GM21515 (cell line): ENCODE measurements around the gene RASAL3.
A peak's percentile ranks its signal among the peaks of the same experiment; 100 is the strongest.
"Not testable (repeated sequence)": the region's sequence is repeated elsewhere in the genome, so short reads cannot be mapped to it uniquely, and the experiment has no call there.

Source experiments
- ATAC-seq: cut with Tn5 transposase; IDR thresholded peaks from one replicate; pipeline ENCODE4 v1.9.1; 2021; ENCODE audit not compliant: unreplicated experiment

RASAL3 gene

DNA sequence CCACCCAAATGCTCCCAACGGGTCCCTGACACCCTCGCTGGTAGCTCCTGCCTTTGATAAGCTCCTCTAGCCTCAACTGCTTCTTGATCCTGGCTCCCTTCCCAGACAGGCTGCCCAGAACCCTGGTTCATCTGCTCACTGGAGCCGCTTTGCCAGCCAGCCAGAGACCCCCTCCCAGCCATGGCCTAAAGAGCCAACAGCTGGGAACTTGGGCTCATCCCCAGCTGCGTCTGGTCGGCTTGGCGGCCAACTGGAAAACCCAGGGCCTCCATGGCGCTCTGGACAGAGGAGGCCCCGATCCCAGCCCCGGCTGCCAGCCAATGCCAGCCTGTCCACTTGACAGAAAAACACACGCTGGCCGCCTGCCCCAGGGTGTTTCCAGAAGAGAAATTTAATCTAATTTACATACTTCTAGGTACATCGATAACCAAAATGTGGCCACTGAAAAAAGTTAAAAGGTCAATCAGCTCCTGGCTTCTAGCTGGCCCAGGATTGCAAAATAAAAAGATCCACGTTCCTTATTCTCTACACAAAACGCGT lies 42.6 kb downstream of the RASAL3 start:
- ATAC-seq = no peak

DNA sequence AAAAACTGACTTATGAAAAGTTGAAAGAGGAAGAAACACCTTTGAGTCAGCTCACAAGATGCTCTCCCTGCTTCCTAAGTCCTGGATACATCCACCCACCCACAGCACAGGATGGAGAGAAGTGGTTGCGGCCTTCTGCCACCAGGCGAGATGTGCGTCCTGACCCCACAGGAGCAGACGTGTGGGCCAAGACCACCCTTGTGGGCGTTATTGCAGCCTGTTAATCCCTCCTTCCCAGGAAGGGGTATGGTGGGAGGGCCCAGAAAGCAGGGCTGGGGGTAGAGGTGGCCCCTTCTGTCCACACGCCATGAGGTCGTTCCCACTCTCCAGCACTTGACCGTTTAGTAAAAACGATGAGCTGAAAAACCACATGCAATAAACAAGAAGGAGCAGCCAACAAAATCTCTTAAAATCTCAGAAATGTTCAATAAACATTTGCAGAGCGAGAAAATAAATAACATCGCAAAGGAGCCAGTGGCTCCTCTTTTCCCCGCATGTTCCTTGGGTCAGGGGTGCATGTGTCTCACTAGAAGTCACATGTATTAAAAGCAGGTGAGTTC lies 43.1 kb downstream of the RASAL3 start:
- no peak for ATAC-seq

DNA sequence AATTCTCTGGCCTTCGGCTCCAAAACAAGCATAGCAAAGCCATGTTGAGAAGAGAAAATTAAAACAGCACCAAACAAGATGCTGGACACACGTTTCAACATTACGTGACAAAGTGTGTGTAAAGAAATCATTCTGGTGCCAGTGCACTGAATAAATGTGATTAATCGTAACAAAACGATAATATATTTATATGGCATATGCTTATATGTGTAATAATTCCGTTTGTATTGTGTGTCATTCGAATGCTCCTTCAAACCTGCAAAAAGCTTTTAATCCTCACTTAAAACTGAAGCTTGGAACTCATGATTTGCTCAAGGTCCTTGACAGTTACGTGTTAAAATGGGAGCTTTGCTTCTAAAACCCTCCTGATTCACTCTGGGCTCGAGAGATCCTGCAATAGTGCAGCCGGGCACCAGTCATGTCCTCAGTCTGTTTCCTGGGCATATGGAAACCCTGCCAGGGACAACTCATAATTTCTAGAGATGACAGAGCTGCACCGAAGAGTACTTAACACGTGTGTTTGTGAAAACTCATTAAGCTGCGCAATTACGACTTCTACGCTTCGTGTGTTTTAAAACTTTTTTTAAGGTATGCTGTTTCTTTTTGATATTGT lies 44.8 kb downstream of the RASAL3 start:
- no peak for ATAC-seq

DNA sequence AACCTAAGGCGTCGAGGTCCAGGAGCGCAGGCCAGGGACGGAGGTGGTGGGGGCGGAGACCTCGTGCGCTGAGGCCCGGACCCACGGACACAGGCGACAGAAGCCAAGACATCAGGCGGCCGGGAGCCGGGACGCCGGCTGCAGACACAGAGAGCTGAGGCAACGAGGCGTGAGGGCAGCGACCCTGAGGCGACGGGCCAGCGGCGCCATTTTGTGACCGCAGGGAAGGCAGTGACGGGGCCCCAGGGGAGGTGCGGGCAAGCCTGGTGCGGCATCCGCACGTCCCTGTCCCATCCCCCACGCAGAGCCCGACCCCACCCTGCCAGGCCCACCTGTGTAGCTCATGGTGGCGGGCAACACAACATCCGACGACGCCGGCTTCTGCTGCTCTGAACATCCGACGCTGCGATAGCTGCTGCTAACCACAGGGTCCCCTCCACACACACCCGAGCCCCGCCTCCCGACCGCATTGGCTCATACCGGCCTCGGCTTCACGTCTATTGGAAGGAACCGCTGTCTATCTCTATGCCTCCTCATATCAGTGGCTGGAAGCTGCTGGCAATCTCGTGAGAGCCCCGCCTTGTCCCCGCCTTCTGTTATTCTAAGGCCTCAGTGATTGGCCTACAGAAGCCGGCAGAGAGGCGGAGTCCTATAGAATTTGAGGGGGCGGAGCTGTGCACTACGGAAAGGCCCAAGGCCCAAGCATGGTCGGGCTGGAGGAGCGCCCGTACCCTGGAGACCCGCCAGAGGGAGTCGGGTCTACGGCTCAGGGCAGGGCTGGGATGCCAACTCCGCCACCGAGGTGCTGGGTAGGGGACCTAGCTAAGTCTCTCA lies 45.5 kb downstream of the RASAL3 start, which contains the start of gene AKAP8L:
AKAP8L (minus strand) TSS at position 410 of the 834 bp plus-strand sequence; CDS start at position 345, 65 bp downstream.
- ATAC-seq = peak; percentile 87

DNA sequence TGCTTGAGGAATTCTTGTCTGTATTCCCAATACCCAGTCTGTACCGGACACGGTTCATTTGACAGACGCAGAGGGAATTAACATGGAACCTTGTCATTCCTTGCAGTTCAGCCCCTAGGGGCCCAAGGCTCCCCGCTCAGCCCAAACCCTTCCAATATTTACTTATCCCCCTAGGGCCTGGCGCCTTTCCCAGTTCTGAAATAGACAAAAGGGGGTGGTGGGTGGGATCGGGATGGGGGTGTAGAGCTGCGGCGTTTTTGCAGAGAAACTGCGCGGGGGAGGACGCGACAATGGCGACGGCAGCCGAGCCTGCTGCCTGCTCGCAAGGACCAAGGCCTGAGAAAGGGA lies 46.1 kb downstream of the RASAL3 start:
- ATAC-seq = no peak

DNA sequence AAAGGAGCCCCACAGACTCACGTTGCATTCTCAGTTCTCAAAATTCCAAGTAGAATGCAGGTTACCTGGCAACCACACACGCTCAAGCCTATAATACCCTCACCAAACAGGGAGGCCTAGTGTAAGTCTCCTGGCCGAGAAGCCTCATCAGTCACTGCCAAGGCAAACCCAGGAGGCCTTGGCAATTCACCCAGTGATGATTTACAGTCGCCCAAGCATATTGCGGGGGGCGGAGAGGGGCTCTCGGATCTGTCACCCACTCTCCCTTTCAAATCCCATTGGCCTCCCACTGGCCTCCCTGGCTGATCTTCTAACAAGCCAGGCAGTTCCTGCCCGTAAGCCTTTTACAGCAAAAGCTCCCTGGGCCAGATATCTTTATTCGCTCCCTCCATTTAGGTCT lies 46.6 kb downstream of the RASAL3 start:
- no peak for ATAC-seq

DNA sequence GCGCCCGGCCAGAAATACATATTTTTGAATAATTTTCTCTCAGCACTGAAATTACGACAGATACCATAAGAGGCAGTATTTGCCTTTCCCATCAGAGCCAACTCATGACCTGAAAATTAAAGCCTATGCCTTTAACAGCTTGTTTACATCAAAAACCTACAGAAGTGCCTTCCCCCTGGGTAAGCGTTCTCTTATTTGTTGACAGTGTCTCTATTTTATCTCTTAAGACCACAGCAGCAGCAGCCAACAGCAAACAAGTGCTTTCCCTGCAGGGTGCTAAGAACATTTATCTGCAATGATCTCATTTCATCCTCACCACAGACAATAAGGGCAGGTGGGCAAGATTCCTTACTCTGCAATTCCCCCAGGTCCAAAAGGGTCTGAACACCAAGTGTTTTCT lies 51.5 kb downstream of the RASAL3 start:
- no peak for ATAC-seq

DNA sequence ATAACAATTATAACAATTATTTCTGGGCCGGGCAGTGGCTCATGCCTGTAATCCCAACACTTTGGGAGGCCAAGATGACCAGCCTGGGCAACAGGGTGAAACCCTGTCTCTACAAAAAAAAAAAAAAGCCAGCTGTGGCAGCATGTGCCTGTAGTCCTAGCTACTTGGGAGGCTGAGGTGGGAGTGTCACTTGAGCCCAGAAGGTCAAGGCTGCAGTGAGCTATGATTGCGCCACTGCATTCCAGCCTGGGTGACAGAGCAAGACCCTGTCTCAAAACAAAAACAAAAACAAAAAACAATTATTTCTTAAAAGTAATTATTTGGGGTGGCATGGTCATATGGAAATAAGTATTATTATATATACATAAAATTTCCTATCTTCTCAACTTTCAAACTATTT lies 53.0 kb downstream of the RASAL3 start:
- not testable (repeated sequence) for ATAC-seq

DNA sequence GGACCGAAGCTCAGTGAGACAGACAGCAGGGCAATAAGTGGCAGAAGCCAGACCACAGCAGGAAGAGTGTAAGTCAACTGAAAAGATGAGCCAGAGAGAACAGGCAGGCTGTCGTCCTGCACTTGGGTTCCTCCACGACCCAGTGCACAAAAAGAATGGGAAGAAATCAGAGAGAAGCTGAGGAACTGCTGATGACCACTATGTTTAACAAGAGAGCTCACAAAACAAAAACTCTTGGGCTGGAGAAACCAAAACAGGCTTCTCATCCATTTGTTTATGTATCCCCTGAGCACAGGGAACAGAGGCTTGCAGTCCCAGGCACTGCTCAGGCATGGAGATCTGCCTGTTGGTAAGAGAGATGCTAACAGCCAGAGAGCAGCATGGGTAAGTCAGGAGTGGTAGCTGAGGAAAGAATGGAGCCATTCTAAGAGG lies 59.5 kb downstream of the RASAL3 start:
- no peak for ATAC-seq

DNA sequence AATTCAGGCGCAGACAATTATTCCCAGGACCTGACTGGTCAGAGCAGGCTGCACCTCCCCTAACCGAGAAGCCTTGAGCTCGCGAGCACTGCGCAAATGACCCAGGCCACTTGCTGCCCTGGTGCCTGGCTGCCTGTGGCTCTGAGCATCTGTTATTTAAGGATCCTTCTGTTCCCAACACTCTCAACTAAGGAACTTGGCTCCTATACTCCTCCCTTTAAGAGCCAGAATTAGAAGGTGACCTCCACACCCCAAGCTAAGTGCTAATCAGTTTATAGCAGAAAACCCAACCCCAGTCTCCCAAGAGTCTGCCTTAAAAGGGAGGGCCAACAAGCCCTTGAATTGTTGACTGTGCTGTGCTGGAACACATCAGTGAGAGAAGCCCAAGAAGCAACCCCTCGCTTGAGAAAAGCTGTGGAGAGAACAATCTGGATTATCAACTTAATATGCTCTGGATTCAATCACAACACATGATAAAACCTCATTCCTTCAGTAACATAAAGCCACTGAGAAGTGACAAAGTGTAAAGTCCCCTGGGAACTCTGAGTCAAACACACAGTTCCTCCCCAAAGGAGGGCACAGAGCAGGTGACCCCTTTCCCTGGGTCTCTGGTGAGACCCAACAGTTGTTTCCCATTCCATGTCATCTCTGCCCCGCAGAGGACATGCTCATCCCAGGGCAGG lies 60.1 kb downstream of the RASAL3 start:
- ATAC-seq = no peak

DNA sequence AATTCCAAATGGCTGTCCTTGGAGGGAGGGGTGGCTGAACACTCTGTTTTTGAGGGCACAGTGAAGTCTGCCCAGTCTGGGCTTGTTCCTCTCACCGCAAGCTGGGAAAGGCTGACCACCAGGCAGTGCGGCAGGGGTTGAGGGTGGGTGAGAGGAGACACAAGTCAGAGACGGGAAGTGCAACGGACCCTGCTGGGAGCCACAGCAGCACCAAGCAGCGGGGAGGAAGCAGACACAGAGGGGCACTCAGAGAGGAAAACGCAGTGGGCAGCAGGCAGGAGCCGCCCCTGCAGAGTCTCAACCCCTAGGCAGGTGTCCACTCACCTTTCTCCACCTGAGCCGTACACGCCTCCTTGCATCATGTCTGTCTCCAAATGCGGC lies 61.2 kb downstream of the RASAL3 start:
- ATAC-seq = no peak

DNA sequence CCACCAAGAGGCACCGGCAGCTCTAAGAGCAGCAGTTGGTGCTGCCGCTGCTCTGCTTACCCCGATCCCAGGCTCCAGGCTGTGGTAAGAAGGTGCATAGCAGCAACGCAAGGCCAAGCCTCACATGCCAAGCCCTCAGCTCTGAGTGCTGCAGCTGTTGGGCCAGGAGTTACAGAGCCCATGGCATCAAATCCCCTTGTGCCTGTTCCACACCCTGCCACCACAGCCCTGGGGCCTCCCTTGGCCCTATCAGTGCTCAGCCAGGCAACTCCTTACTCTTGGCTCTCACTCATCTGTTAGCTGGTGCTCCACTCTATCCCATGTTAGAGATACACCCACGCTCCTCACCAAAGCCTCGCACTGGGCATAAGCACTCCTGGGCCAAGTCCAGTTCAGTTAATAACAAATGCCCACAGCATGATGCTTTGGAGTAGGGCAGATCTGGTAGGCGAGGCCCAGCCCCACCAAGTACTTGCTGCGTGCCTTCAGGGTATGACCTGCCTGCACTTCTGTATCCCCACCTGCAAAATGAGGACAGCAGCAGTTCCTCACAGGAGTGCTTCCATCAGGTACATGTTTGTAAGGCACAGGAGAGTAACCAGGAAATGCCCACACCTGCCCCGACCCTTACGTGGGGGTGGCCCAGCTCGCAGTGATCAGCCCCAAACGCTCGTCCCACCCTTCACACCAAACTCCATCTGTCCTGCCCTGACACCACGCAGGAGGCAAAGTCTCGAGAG lies 61.8 kb downstream of the RASAL3 start:
- ATAC-seq = no peak
